Large intestine (tissue), 1 donor: ENCODE measurements around the gene TDP1. TPM values are rescaled to one million over a fixed set of nuclear protein-coding genes. Genes with fewer than 3 reads are reported as not detected.

Source experiments
- polyA plus RNA-seq: library from polyadenylated mRNA; unstranded; fragments of 120-200 nt; gene quantifications from one replicate; pipeline ENCODE4 v1.2.1, GENCODE V29; 2013

Gene TDP1
- polyA plus RNA-seq, 1 donor = 17.2 TPM

Other genes with a start within 250 kb of the TDP1 start
- 14.2 TPM for gene EFCAB11, start 1.2 kb upstream of the TDP1 start, polyA plus RNA-seq
- gene KCNK13, start 106.1 kb downstream of the TDP1 start, polyA plus RNA-seq = 0.64 TPM